Measurements from ENCODE around the gene ACTR10. TPM values are rescaled to one million over a fixed set of nuclear protein-coding genes. Genes with fewer than 3 reads are reported as not detected.

ACTR10 gene
- total and polyA plus RNA-seq, 7 donors, result 41.2 to 69.0 (median 57.3) TPM

DNA sequence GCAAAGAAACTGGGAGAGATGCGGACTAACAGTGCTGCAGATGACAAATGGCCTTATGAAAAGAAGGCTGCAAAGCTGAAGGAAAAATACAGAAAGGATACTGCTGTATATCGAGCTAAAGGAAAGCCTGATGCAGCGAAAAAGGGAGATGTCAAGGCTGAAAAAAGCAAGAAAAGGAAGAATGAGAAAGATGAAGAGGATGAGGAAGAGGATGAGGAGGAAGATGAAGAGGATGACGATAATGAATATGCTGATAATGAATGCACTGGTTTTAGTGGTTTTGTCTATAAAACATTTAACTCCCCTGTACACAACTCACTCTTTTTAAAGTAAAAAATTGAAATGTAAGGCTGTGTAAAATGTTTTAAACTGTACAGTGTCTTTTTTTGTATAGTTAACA is 85.2 kb downstream of the ACTR10 start:
- TF ChIP-seq, protein P1, sequence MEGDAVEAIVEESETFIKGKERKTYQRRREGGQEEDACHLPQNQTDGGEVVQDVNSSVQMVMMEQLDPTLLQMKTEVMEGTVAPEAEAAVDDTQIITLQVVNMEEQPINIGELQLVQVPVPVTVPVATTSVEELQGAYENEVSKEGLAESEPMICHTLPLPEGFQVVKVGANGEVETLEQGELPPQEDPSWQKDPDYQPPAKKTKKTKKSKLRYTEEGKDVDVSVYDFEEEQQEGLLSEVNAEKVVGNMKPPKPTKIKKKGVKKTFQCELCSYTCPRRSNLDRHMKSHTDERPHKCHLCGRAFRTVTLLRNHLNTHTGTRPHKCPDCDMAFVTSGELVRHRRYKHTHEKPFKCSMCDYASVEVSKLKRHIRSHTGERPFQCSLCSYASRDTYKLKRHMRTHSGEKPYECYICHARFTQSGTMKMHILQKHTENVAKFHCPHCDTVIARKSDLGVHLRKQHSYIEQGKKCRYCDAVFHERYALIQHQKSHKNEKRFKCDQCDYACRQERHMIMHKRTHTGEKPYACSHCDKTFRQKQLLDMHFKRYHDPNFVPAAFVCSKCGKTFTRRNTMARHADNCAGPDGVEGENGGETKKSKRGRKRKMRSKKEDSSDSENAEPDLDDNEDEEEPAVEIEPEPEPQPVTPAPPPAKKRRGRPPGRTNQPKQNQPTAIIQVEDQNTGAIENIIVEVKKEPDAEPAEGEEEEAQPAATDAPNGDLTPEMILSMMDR (IDR thresholded peaks at IDR 0.05), result no peak

More for the DNA sequence above, 85.2 kb downstream of the ACTR10 start:
- no peak overlapping the region for H3K27ac ChIP-seq
- H3K4me1 ChIP-seq, result peaks cover 37% of the 10 kb centered on the region
- intact Hi-C loops (cut with DNase I), result no loop called here
- no peak for DNase-seq
- WGBS, 3 donors, result 97 to 98% (median 98%) methylated on average over 4 of the region's 4 CpGs
- H3K27me3 ChIP-seq (ENCODE audit: insufficient read depth in 3 of 3, low read length in 2 of 3), result no peaks in the 10 kb centered on the region
- H3K36me3 ChIP-seq (ENCODE audit: insufficient read depth in 1 of 2, low read depth in 1 of 2), result peaks cover 2 to 81% of the 10 kb centered on the region in 2 donors
- ATAC-seq, result no peak
- no peak overlapping the region for H3K4me3 ChIP-seq
- H3K9me3 ChIP-seq, result no peaks in the 10 kb centered on the region

Other genes starting within 250 kb of the ACTR10 start
- gene ARMH4, start 47.9 kb upstream of the ACTR10 start, total RNA-seq, result 1 to 10 TPM in 1 of 4 donors, under 1 TPM in 3; 0.58 to 3.2 (median 0.85) TPM
- gene ARMH4, start 47.9 kb upstream of the ACTR10 start, polyA plus RNA-seq, result under 1 TPM; 0.17 to 0.74 (median 0.43) TPM
- gene PSMA3, start 44.7 kb downstream of the ACTR10 start, total RNA-seq, result 100 to 1,000 TPM; 136 to 238 (median 211) TPM
- gene PSMA3, start 44.7 kb downstream of the ACTR10 start, polyA plus RNA-seq, result 100 to 1,000 TPM; 235 to 466 (median 274) TPM
- 10 to 100 TPM in 1 of 4 donors, 1 to 10 TPM in 3; 7.1 to 11.0 (median 8.3) TPM for gene ARID4A, start 98.4 kb downstream of the ACTR10 start, total RNA-seq
- gene ARID4A, start 98.4 kb downstream of the ACTR10 start, polyA plus RNA-seq, result 1 to 10 TPM; 1.7 to 8.1 (median 3.0) TPM
- not detected for gene TOMM20L, start 195.8 kb downstream of the ACTR10 start, total RNA-seq
- not detected for gene TOMM20L, start 195.8 kb downstream of the ACTR10 start, polyA plus RNA-seq
- 10 to 100 TPM; 44.2 to 55.6 (median 50.2) TPM for gene TIMM9, start 227.4 kb downstream of the ACTR10 start, total RNA-seq
- gene TIMM9, start 227.4 kb downstream of the ACTR10 start, polyA plus RNA-seq, result 10 to 100 TPM; 47.4 to 87.8 (median 66.0) TPM
- gene KIAA0586, start 227.6 kb downstream of the ACTR10 start, total RNA-seq, result 10 to 100 TPM in 1 of 4 donors, 1 to 10 TPM in 3; 5.0 to 14.2 (median 8.3) TPM
- 1 to 10 TPM; 2.5 to 6.2 (median 2.6) TPM for gene KIAA0586, start 227.6 kb downstream of the ACTR10 start, polyA plus RNA-seq